Measurements from ENCODE around the gene SMAD3. TPM values are rescaled to one million over a fixed set of nuclear protein-coding genes. Genes with fewer than 3 reads are reported as not detected.

The SMAD3 gene
- total RNA-seq, 1 experiment from 2014 or later, result 89.2 TPM

GRCh38 chr15:67184208-67184925 lies 119.0 kb downstream of the SMAD3 start:
- no peaks in the 10 kb centered on the region for H3K79me2 ChIP-seq (ENCODE audit: insufficient read depth, low read length)
- CTCF ChIA-PET, result no interaction called here
- no peak overlapping the region for H3K4me3 ChIP-seq (replicated peaks in 1 of 2; ENCODE audit: low read depth in 1 of 2, low read length in 2 of 2)
- H3K9me3 ChIP-seq (ENCODE audit: control insufficient read depth in 1 of 2, insufficient read depth in 1 of 2, low read depth in 1 of 2, low read length in 2 of 2), result no peaks in the 10 kb centered on the region
- no peaks in the 10 kb centered on the region for H3K9me2 ChIP-seq (ENCODE audit: insufficient read depth)
- intact Hi-C loops (cut with micrococcal nuclease), result no loop called here
- TF ChIP-seq EGR1 (IDR thresholded peaks at IDR 0.05; ENCODE audit: low read depth), result no peak
- no peak for TF ChIP-seq EZH2phosphoT487 (IDR thresholded peaks at IDR 0.05; ENCODE audit: borderline replicate concordance)
- TF ChIP-seq SP1 (IDR thresholded peaks at IDR 0.05; ENCODE audit: low read depth), result no peak
- no peak for TF ChIP-seq SIN3A (IDR thresholded peaks at IDR 0.05; ENCODE audit: low read depth)
- TF ChIP-seq ZNF274 (IDR thresholded peaks at IDR 0.05; ENCODE audit: low read depth, low read length), result no peak
- TF ChIP-seq SRF (IDR thresholded peaks at IDR 0.05; ENCODE audit: low read depth), result no peak
- TF ChIP-seq ELF1 (IDR thresholded peaks at IDR 0.05; ENCODE audit: borderline replicate concordance, low read depth), result no peak
- H4K20me1 ChIP-seq (ENCODE audit: insufficient read depth), result no peaks in the 10 kb centered on the region
- no peaks in the 10 kb centered on the region for H3K4me1 ChIP-seq (ENCODE audit: control insufficient read depth in 1 of 2, insufficient read depth in 2 of 2, low read length in 2 of 2)
- RAD21 ChIA-PET (ENCODE audit: low non-redundant PET in 1 of 2, low total read pairs in 2 of 2, uncharacterized antibody in 2 of 2, unreplicated experiment in 2 of 2), result no interaction called here
- H2AFZ ChIP-seq (ENCODE audit: low read depth, low read length, poor library complexity, severe bottlenecking), result no peak overlapping the region
- H3K4me2 ChIP-seq (ENCODE audit: low read length), result no peak overlapping the region
- no peaks in the 10 kb centered on the region for H3K27me3 ChIP-seq (ENCODE audit: insufficient read depth, low read length)
- POLR2A ChIA-PET, result no interaction called here
- no peak for DNase-seq (ENCODE audit: low read depth, low spot score)
- ATAC-seq, result no peak
- H3K27ac ChIP-seq (ENCODE audit: low read depth, low read length), result no peak overlapping the region
- H3K36me3 ChIP-seq (ENCODE audit: control insufficient read depth in 1 of 2, insufficient read depth in 2 of 2, low read length in 2 of 2), result peaks cover 16 to 58% of the 10 kb centered on the region in 2 experiments; a peak in 3 of 4 replicates
- no TSS peak for BruUV-seq (replicated peaks)
- no peak overlapping the region for H3K9ac ChIP-seq (ENCODE audit: low read length)

- peaks cover 16 to 59% of the 10 kb centered on the region in 2 experiments; a peak in 3 of 4 replicates for H3K36me3 ChIP-seq (ENCODE audit: control insufficient read depth in 1 of 2, insufficient read depth in 2 of 2, low read length in 2 of 2)
- no peaks in the 10 kb centered on the region for H3K4me1 ChIP-seq (ENCODE audit: control insufficient read depth in 1 of 2, insufficient read depth in 2 of 2, low read length in 2 of 2)
- H3K9ac ChIP-seq (ENCODE audit: low read length), result no peak overlapping the region
- no peak for TF ChIP-seq ATF3 (IDR thresholded peaks at IDR 0.05)
- TF ChIP-seq TCF7L2 (IDR thresholded peaks at IDR 0.05; ENCODE audit: borderline replicate concordance, extremely low read depth, insufficient read depth, insufficient read length), result no peak
- no peak for TF ChIP-seq RAD21 (IDR thresholded peaks at IDR 0.05; ENCODE audit: low read depth)
- TF ChIP-seq EZH2 (IDR thresholded peaks at IDR 0.05), result no peak
- no peak for TF ChIP-seq SRF (IDR thresholded peaks at IDR 0.05; ENCODE audit: low read depth)
- no peak for TF ChIP-seq ZBTB33 (IDR thresholded peaks at IDR 0.05; ENCODE audit: extremely low read depth, insufficient replicate concordance, low read length)
- TF ChIP-seq YY1 (IDR thresholded peaks at IDR 0.05; ENCODE audit: extremely low read depth, insufficient replicate concordance, low read depth, low read length), result no peak
- TF ChIP-seq POLR2AphosphoS5 (IDR thresholded peaks at IDR 0.05; ENCODE audit: low read depth, low read length), result no peak
- ATAC-seq (no peak), DNase-seq (ENCODE audit: low read depth, low spot score) (no peak)
- no peaks in the 10 kb centered on the region for H4K20me1 ChIP-seq (ENCODE audit: insufficient read depth)
- H3K4me3 ChIP-seq (replicated peaks in 1 of 2; ENCODE audit: low read depth in 1 of 2, low read length in 2 of 2), result no peak overlapping the region
- POLR2A ChIA-PET, result no interaction called here
- intact Hi-C loops (cut with micrococcal nuclease), result no loop called here
- no TSS peak for BruUV-seq (replicated peaks)
- H2AFZ ChIP-seq (ENCODE audit: low read depth, low read length, poor library complexity, severe bottlenecking), result no peak overlapping the region
- no peaks in the 10 kb centered on the region for H3K79me2 ChIP-seq (ENCODE audit: insufficient read depth, low read length)
- H3K27ac ChIP-seq (ENCODE audit: low read depth, low read length), result no peak overlapping the region
- no peaks in the 10 kb centered on the region for H3K9me2 ChIP-seq (ENCODE audit: insufficient read depth)
- RAD21 ChIA-PET (ENCODE audit: low non-redundant PET in 1 of 2, low total read pairs in 2 of 2, uncharacterized antibody in 2 of 2, unreplicated experiment in 2 of 2), result no interaction called here
- H3K4me2 ChIP-seq (ENCODE audit: low read length), result no peak overlapping the region
- CTCF ChIA-PET, result no interaction called here
- no peaks in the 10 kb centered on the region for H3K9me3 ChIP-seq (ENCODE audit: control insufficient read depth in 1 of 2, insufficient read depth in 1 of 2, low read depth in 1 of 2, low read length in 2 of 2)
- H3K27me3 ChIP-seq (ENCODE audit: insufficient read depth, low read length), result no peaks in the 10 kb centered on the region
Measured at GRCh38 chr15:67185051-67185450, 119.6 kb downstream of the SMAD3 start.
